ENCODE results near the gene RPP21. TPM values are rescaled to one million over a fixed set of nuclear protein-coding genes. Genes with fewer than 3 reads are reported as not detected.
A peak's percentile ranks its signal among the peaks of the same experiment; 100 is the strongest.

The RPP21 gene
- total RNA-seq, 1 experiment from 2014 or later, result 81.3 TPM

DNA sequence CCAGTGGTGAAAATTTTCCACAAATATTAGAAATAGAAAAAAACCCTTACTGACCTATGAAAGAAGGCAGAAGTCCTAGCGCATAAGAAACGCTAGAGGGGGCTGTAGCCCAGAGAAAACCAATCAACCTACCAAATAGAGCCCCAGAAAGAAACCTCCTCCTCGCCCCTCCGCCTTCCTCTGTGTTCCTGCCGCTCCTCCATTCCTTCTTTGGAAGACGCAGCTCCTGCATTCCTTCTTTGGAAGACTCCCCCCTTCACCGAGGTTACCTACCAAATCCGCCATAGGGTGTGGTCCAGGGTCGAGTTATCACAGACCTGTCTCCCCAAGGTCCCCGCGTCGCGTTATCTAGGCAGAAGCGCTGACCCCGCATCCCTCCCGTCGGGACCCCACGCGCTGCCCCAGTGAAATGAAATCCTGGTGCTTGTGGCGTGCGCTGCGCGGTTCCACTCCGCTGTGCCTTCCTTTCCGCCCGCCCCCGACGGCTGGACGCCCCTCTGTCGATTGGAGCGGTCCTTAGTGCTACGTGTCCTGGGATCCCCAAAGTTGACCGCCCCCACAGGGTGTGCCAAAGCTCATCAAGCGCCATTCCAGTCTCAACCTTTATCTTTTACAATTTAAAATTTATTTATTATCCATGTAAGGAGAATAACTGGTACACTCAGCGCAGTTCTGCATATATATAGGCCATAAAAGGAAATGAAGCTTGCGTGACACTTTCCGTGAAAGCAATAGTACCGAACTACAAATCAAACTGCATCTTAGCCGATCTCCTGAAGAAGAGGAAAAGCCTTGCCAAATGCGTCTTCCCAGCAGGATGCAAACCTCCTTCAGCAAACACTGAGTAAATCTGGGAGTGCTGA lies 13.0 kb downstream of the RPP21 start:
- in situ Hi-C loops (cut with HindIII; ENCODE audit: low pct_unique_long_range_greater_than_20kb, low sequenced_read_pairs), result loop anchor here (25.0 kb wide), 1 partner anchor 121 kb away; no protein-coding TSS in a partner anchor
- Histone ChIP-seq H3K4me3 (ENCODE audit: low read depth in 2 of 2, low read length in 2 of 2) (peak overlapping the region; percentile 40 to 56), H3K27me3 (ENCODE audit: control insufficient read depth, insufficient read depth, low read length) (peaks cover 36% of the 10 kb centered on the region), H3K9me3 (ENCODE audit: control insufficient read depth, insufficient read depth, low read depth, low read length) (no peaks in the 10 kb centered on the region), H3K36me3 (ENCODE audit: control insufficient read depth, insufficient read depth, low read length) (no peaks in the 10 kb centered on the region), H3K27ac (ENCODE audit: low read length) (no peak overlapping the region), H3K4me1 (ENCODE audit: control insufficient read depth, insufficient read depth, low read length) (no peaks in the 10 kb centered on the region)
- intact Hi-C loops (cut with micrococcal nuclease; ENCODE audit: unreplicated experiment), result loop anchor here (2.0 kb wide), 1 partner anchor 39 kb away; no protein-coding TSS in a partner anchor
- DNase-seq (ENCODE audit: low read depth, low spot score) (peak; percentile 30), ATAC-seq (peak; percentile 94)
- CTCF ChIA-PET, result interaction anchor here (0.7 to 1.3 kb wide), 3 partner anchors 16 to 96 kb away, joined by 3 to 5 read pairs (median 5); no protein-coding TSS in a partner anchor
- no TSS peak for BruUV-seq (replicated peaks)
- POLR2A ChIA-PET, result interaction anchor here (0.7 kb wide), 1 partner anchor 59 kb away, joined by 3 read pairs; no protein-coding TSS in a partner anchor
- TF ChIP-seq, protein P1, sequence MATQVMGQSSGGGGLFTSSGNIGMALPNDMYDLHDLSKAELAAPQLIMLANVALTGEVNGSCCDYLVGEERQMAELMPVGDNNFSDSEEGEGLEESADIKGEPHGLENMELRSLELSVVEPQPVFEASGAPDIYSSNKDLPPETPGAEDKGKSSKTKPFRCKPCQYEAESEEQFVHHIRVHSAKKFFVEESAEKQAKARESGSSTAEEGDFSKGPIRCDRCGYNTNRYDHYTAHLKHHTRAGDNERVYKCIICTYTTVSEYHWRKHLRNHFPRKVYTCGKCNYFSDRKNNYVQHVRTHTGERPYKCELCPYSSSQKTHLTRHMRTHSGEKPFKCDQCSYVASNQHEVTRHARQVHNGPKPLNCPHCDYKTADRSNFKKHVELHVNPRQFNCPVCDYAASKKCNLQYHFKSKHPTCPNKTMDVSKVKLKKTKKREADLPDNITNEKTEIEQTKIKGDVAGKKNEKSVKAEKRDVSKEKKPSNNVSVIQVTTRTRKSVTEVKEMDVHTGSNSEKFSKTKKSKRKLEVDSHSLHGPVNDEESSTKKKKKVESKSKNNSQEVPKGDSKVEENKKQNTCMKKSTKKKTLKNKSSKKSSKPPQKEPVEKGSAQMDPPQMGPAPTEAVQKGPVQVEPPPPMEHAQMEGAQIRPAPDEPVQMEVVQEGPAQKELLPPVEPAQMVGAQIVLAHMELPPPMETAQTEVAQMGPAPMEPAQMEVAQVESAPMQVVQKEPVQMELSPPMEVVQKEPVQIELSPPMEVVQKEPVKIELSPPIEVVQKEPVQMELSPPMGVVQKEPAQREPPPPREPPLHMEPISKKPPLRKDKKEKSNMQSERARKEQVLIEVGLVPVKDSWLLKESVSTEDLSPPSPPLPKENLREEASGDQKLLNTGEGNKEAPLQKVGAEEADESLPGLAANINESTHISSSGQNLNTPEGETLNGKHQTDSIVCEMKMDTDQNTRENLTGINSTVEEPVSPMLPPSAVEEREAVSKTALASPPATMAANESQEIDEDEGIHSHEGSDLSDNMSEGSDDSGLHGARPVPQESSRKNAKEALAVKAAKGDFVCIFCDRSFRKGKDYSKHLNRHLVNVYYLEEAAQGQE (IDR thresholded peaks at IDR 0.05; ENCODE audit: insufficient read depth in 1 of 2, low read depth in 2 of 2, low read length in 1 of 2), result no peak
- TF ChIP-seq, protein P2, sequence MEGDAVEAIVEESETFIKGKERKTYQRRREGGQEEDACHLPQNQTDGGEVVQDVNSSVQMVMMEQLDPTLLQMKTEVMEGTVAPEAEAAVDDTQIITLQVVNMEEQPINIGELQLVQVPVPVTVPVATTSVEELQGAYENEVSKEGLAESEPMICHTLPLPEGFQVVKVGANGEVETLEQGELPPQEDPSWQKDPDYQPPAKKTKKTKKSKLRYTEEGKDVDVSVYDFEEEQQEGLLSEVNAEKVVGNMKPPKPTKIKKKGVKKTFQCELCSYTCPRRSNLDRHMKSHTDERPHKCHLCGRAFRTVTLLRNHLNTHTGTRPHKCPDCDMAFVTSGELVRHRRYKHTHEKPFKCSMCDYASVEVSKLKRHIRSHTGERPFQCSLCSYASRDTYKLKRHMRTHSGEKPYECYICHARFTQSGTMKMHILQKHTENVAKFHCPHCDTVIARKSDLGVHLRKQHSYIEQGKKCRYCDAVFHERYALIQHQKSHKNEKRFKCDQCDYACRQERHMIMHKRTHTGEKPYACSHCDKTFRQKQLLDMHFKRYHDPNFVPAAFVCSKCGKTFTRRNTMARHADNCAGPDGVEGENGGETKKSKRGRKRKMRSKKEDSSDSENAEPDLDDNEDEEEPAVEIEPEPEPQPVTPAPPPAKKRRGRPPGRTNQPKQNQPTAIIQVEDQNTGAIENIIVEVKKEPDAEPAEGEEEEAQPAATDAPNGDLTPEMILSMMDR (IDR thresholded peaks at IDR 0.05), result peak; percentile 87

DNA sequence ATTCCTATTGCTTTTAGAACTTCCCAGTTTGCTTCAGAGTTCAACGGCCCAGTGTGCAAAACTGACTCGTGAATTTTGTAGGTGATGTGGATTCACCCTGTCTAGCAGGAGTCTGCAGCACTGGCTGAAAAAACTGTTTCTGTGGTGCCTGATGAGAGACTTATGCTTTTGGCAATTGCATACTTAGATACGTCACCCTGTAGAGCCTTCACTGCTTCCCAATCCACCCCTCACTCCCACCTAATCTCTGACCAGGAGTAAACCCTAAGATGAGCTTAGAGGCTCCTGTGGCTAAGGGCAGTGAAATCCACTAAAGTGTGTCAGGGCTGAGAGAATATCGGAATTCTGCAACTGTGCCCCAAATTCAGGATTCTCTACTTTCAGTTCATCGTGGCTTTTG lies 14.3 kb downstream of the RPP21 start:
- Histone ChIP-seq H3K4me3 (ENCODE audit: low read depth in 2 of 2, low read length in 2 of 2) (no peak overlapping the region), H3K9me3 (ENCODE audit: control insufficient read depth, insufficient read depth, low read depth, low read length) (no peaks in the 10 kb centered on the region), H3K36me3 (ENCODE audit: control insufficient read depth, insufficient read depth, low read length) (no peaks in the 10 kb centered on the region), H3K27ac (ENCODE audit: low read length) (no peak overlapping the region), H3K27me3 (ENCODE audit: control insufficient read depth, insufficient read depth, low read length) (peaks cover 46% of the 10 kb centered on the region), H3K4me1 (ENCODE audit: control insufficient read depth, insufficient read depth, low read length) (no peaks in the 10 kb centered on the region)
- intact Hi-C loops (cut with micrococcal nuclease; ENCODE audit: unreplicated experiment), result no loop called here
- TF ChIP-seq SIN3A (IDR thresholded peaks at IDR 0.05; ENCODE audit: borderline replicate concordance, insufficient read depth, low read depth, low read length) (no peak), TCF7L2 (IDR thresholded peaks at IDR 0.05; ENCODE audit: low read depth, low read length) (no peak), POLR2AphosphoS5 (IDR thresholded peaks at IDR 0.05; ENCODE audit: low read depth, low read length) (no peak)
- TF ChIP-seq, protein P2 (IDR thresholded peaks at IDR 0.05), result no peak
- TF ChIP-seq, protein P1 (IDR thresholded peaks at IDR 0.05; ENCODE audit: insufficient read depth in 1 of 2, low read depth in 2 of 2, low read length in 1 of 2), result no peak
- no peak for DNase-seq (ENCODE audit: low read depth, low spot score)
- in situ Hi-C loops (cut with HindIII; ENCODE audit: low pct_unique_long_range_greater_than_20kb, low sequenced_read_pairs), result loop anchor here (25.0 kb wide), 1 partner anchor 122 kb away; no protein-coding TSS in a partner anchor
- BruUV-seq (replicated peaks), result no TSS peak
- no peak for ATAC-seq
- ChIA-PET CTCF (interaction anchor here (1.1 to 1.3 kb wide), 2 partner anchors 38 to 94 kb away, joined by 5 read pairs; no protein-coding TSS in a partner anchor), POLR2A (no interaction called here)
